H9 (cell line): ENCODE results near the gene TMEM151A. TPM values are rescaled to one million over a fixed set of nuclear protein-coding genes. Genes with fewer than 3 reads are reported as not detected.

Experiments used
- DNase-seq: peaks from one replicate; pipeline ENCODE4 v3.0.0-alpha.2; 2017
- H2AFZ ChIP-seq: one replicate; pipeline ENCODE4 v1.6.1; 2013; ENCODE audit warnings: mild to moderate bottlenecking, low read length, control low read depth, moderate library complexity
- H2AK5ac ChIP-seq: 2 replicates; pipeline ENCODE4 v1.6.1; 2013; ENCODE audit warnings: low read length, control low read depth, mixed read lengths; ENCODE audit not compliant: insufficient read length
- H2BK120ac ChIP-seq: one replicate; pipeline ENCODE4 v1.6.1; 2013; ENCODE audit warnings: low read depth, mild to moderate bottlenecking, low read length, control low read depth, inconsistent platforms; ENCODE audit not compliant: poor library complexity, severe bottlenecking
- H2BK12ac ChIP-seq: 2 replicates; pipeline ENCODE4 v1.6.1; 2013; ENCODE audit warnings: low read length, control low read depth, mixed read lengths, low read depth; ENCODE audit not compliant: insufficient read length
- H2BK15ac ChIP-seq: 2 replicates; pipeline ENCODE4 v1.6.1; 2013; ENCODE audit warnings: low read depth, low read length, control low read depth
- H2BK20ac ChIP-seq: one replicate; pipeline ENCODE4 v1.6.1; 2013; ENCODE audit warnings: low read depth, mild to moderate bottlenecking, low read length, control low read depth, inconsistent platforms; ENCODE audit not compliant: poor library complexity, severe bottlenecking
- H2BK5ac ChIP-seq: 2 replicates; pipeline ENCODE4 v1.6.1; 2013; ENCODE audit warnings: low read length, control low read depth, mixed read lengths; ENCODE audit not compliant: insufficient read length
- H3K14ac ChIP-seq: 2 replicates; pipeline ENCODE4 v1.6.1; 2013; ENCODE audit warnings: low read length, control low read depth; ENCODE audit not compliant: insufficient read depth
- H3K18ac ChIP-seq: 2 replicates; pipeline ENCODE4 v1.6.1; 2013; ENCODE audit warnings: low read depth, mild to moderate bottlenecking, mixed read lengths, low read length, control low read depth; ENCODE audit not compliant: insufficient read length
- H3K23ac ChIP-seq: 2 replicates; pipeline ENCODE4 v1.6.1; 2013; ENCODE audit warnings: low read length, control low read depth, mixed read lengths, low read depth; ENCODE audit not compliant: insufficient read length
- H3K23me2 ChIP-seq: 2 replicates; pipeline ENCODE4 v1.6.1; 2013; ENCODE audit warnings: low read depth, mild to moderate bottlenecking, mixed read lengths, low read length, control low read depth; ENCODE audit not compliant: insufficient read length, poor library complexity, severe bottlenecking
- H3K27ac ChIP-seq: 2 replicates; pipeline ENCODE4 v1.5.1; 2013; ENCODE audit warnings: low read length, control low read depth, mixed read lengths, low read depth; ENCODE audit not compliant: insufficient read length
- H3K27me3 ChIP-seq: 2 replicates; pipeline ENCODE4 v1.6.1; 2013; ENCODE audit warnings: low read length, control low read depth, inconsistent platforms; ENCODE audit not compliant: insufficient read depth
- H3K4ac ChIP-seq: 2 replicates; pipeline ENCODE4 v1.6.1; 2013; ENCODE audit warnings: low read depth, mild to moderate bottlenecking, control low read depth, inconsistent platforms, low read length, moderate library complexity
- H3K4me1 ChIP-seq: 2 replicates; pipeline ENCODE4 v1.6.1; 2013; ENCODE audit warnings: low read length, control low read depth, inconsistent platforms; ENCODE audit not compliant: insufficient read depth
- H3K4me2 ChIP-seq: 2 replicates; pipeline ENCODE4 v1.6.1; 2013; ENCODE audit warnings: low read length, control low read depth, mixed read lengths; ENCODE audit not compliant: insufficient read length, insufficient read depth
- H3K56ac ChIP-seq: 2 replicates; pipeline ENCODE4 v1.6.1; 2013; ENCODE audit warnings: low read depth, mild to moderate bottlenecking, mixed read lengths, low read length, control low read depth; ENCODE audit not compliant: insufficient read length
- H3K79me1 ChIP-seq: 2 replicates; pipeline ENCODE4 v1.6.1; 2013; ENCODE audit warnings: low read depth, mild to moderate bottlenecking, moderate library complexity, low read length, control low read depth, inconsistent platforms; ENCODE audit not compliant: insufficient read depth, poor library complexity, severe bottlenecking
- H3K79me2 ChIP-seq: 2 replicates; pipeline ENCODE4 v1.6.1; 2013; ENCODE audit warnings: low read length, control low read depth, inconsistent platforms; ENCODE audit not compliant: insufficient read depth
- H3K9ac ChIP-seq: 2 replicates; pipeline ENCODE4 v1.6.1; 2013; ENCODE audit warnings: low read length, control low read depth, mixed read lengths; ENCODE audit not compliant: insufficient read length; ENCODE audit errors: extremely low read depth
- H3K9me3 ChIP-seq: one replicate; pipeline ENCODE4 v1.6.1; 2013; ENCODE audit warnings: low read depth, low read length, inconsistent platforms; ENCODE audit not compliant: control insufficient read depth
- H3T11ph ChIP-seq: one replicate; pipeline ENCODE4 v1.6.1; 2013; ENCODE audit warnings: mild to moderate bottlenecking, low read length, control low read depth, inconsistent platforms
- H4K20me1 ChIP-seq: one replicate; pipeline ENCODE4 v1.6.1; 2013; ENCODE audit not compliant: control insufficient read depth, insufficient read length, insufficient read depth
- H4K5ac ChIP-seq: 2 replicates; pipeline ENCODE4 v1.6.1; 2013; ENCODE audit warnings: low read depth, mild to moderate bottlenecking, mixed read lengths, low read length, control low read depth; ENCODE audit not compliant: insufficient read length
- H4K8ac ChIP-seq: replicated peaks from 2 replicates; pipeline ENCODE4 v1.6.1; 2013; ENCODE audit warnings: low read length, control low read depth, mixed read lengths, low read depth; ENCODE audit not compliant: insufficient read length
- H4K91ac ChIP-seq: 2 replicates; pipeline ENCODE4 v1.6.1; 2013; ENCODE audit warnings: low read depth, mild to moderate bottlenecking, moderate library complexity, mixed read lengths, low read length, control low read depth; ENCODE audit not compliant: insufficient read length
- H3K27ac Mint-ChIP-seq, 3 experiments: 2 replicates in 2 of 3; 3 replicates in 1 of 3; pipeline ENCODE4 v1.8.0; 2020 to 2021; ENCODE audit warnings: mixed read lengths in 3 of 3, mild to moderate bottlenecking in 1 of 3, moderate library complexity in 1 of 3
- H3K27me3 Mint-ChIP-seq: 2 replicates; pipeline ENCODE4 v1.8.0; 2021; ENCODE audit warnings: low read depth, mild to moderate bottlenecking, moderate library complexity, mixed read lengths
- H3K36me3 Mint-ChIP-seq, 3 experiments: 2 replicates in 2 of 3; 3 replicates in 1 of 3; pipeline ENCODE4 v1.8.0; 2020 to 2021; ENCODE audit warnings: low read depth in 3 of 3, mixed read lengths in 3 of 3; ENCODE audit not compliant: insufficient read depth in 1 of 3
- H3K4me1 Mint-ChIP-seq, 2 experiments: 2 replicates each; pipeline ENCODE4 v1.8.0; 2020; ENCODE audit warnings: mixed read lengths in 2 of 2
- H3K4me3 Mint-ChIP-seq, 2 experiments: 2 replicates in 1 of 2; 3 replicates in 1 of 2; pipeline ENCODE4 v1.8.0; 2020 to 2021; ENCODE audit warnings: mild to moderate bottlenecking in 2 of 2, mixed read lengths in 2 of 2, moderate library complexity in 1 of 2
- H3K9me3 Mint-ChIP-seq, 2 experiments: 2 replicates in 1 of 2; 3 replicates in 1 of 2; pipeline ENCODE4 v1.8.0; 2020; ENCODE audit warnings: mild to moderate bottlenecking in 2 of 2, mixed read lengths in 2 of 2, moderate library complexity in 1 of 2
- CTCF ChIP-seq: fragments of 200-600 bp; sonication (generic); conservative IDR thresholded peaks from 3 replicates; pipeline ENCODE4 v1.8.0; 2021; ENCODE audit warnings: antibody characterized with exemption, mild to moderate bottlenecking
- WGBS: extraction: QIAGEN DNeasy Blood & Tissue Kit; methylation state at CpG from one replicate; pipeline ENCODE4 v1.1.7; 2013; ENCODE audit warnings: missing lambda C conversion rate, low lambda C conversion rate, mixed read lengths; ENCODE audit not compliant: insufficient read length; ENCODE audit errors: extremely low coverage; 5-methylcytosine and 5-hydroxymethylcytosine counted together
- total RNA-seq: library from RNA; stranded (reverse); gene quantifications from 2 replicates; pipeline ENCODE4 v1.2.1, GENCODE V29; 2021

Gene TMEM151A
- total RNA-seq, 1 experiment from 2014 or later, result 1.2 TPM

DNA sequence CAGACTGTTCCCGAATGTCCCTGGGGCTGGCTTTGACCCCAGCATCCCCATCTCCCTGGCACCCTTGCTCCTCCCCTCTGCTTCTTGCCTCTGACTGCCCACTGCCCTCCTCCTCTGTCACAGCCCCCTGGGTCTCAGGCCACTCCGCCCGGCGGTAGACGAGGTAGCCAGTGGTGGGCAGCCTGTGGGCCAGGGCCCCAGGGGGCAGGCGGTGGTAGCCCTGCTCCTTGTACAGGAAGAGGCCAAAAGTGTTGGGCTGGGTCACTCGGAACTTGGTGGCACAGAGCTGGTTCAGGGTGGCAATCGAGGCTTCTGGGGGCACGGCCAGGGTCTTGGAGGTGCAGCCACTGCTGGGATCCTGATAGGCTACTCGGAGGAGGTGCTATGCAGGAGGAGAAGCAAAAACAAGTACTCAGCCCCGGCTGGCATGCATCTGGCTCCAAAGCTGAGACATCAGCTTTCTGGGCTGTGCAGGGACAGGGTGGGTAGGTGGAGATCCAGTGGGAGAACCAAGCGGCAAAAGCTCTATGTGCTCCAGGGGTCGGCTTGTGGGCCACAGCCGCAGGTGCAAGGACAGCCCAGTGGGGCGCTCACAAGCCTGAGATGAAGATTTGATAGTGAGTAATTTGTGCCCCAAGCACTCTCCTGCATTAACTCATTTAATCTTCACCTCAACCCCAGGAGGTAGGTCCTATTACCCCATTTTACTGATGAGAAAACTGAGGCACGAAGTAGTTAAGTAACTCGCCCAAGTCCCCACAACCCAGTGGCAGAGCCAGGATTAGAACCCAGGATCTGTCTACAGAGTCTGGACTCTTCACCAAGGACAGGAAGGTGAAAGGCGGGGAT is 40.9 kb downstream of the TMEM151A start:
- no peaks in the 10 kb centered on the region for H3K23me2 ChIP-seq
- H2BK120ac ChIP-seq, result no peak overlapping the region
- H3K4ac ChIP-seq, result no peak overlapping the region
- H3K27ac Mint-ChIP-seq, result no peak overlapping the region; a peak in 1 of 7 replicates
- H3K27me3 Mint-ChIP-seq, result peaks cover 10% of the 10 kb centered on the region
- no CpG with 5 or more reads among the region's 18 CpGs for WGBS
- no peaks in the 10 kb centered on the region for H4K20me1 ChIP-seq
- H3K27me3 ChIP-seq, result no peaks in the 10 kb centered on the region; the same call in 1 of the 2 replicates
- H3K4me2 ChIP-seq, result no peak overlapping the region
- no peak overlapping the region for H3K14ac ChIP-seq
- H2BK12ac ChIP-seq, result no peak overlapping the region
- no peaks in the 10 kb centered on the region for H3K9me3 Mint-ChIP-seq
- H3K4me3 Mint-ChIP-seq, result no peak overlapping the region; a peak in 1 of 5 replicates
- H3T11ph ChIP-seq, result no peak overlapping the region
- no peak overlapping the region for H3K27ac ChIP-seq
- no peak for DNase-seq
- H3K4me1 ChIP-seq, result 0 out of 2 replicates have a peak, but pooled peaks cover 3% of the 10 kb centered on the region
- TF ChIP-seq CTCF, result no peak
- no peak overlapping the region for H2AK5ac ChIP-seq
- no peak overlapping the region for H2BK5ac ChIP-seq
- H3K23ac ChIP-seq, result no peak overlapping the region
- no peak overlapping the region for H2AFZ ChIP-seq
- H3K36me3 Mint-ChIP-seq, result peaks cover 2 to 11% (median 4%) of the 10 kb centered on the region in 3 experiments; a peak in 6 of 7 replicates
- H3K18ac ChIP-seq, result no peak overlapping the region
- H3K9ac ChIP-seq, result no peak overlapping the region
- no peak overlapping the region for H4K8ac ChIP-seq
- no peak overlapping the region for H4K5ac ChIP-seq
- no peak overlapping the region for H2BK20ac ChIP-seq
- no peak overlapping the region for H2BK15ac ChIP-seq
- peaks cover 24 to 25% of the 10 kb centered on the region in 2 experiments for H3K4me1 Mint-ChIP-seq
- H3K79me2 ChIP-seq, result no peaks in the 10 kb centered on the region
- H4K91ac ChIP-seq, result no peak overlapping the region
- no peaks in the 10 kb centered on the region for H3K79me1 ChIP-seq
- no peaks in the 10 kb centered on the region for H3K9me3 ChIP-seq
- no peak overlapping the region for H3K56ac ChIP-seq
